Measurements from ENCODE around the gene PLCB1.

PLCB1 gene

GRCh38 chr20:8128291-8129060 lies 3.6 kb upstream of the PLCB1 start:
- peaks cover 13% of the 10 kb centered on the region for H3K4me1 ChIP-seq
- H3K9ac ChIP-seq: no peak overlapping the region
- H3K27ac ChIP-seq: no peak overlapping the region
- TF ChIP-seq Cebpa-rat (IDR thresholded peaks at IDR 0.05): no peak
- no peak overlapping the region for H3K4me2 ChIP-seq
- H3K27me3 ChIP-seq: peaks cover 7% of the 10 kb centered on the region; the same call in 1 of the 2 replicates
- H4K20me1 ChIP-seq: no peaks in the 10 kb centered on the region
- no peaks in the 10 kb centered on the region for H3K9me3 ChIP-seq
- H3K4me3 ChIP-seq: no peak overlapping the region
- no peaks in the 10 kb centered on the region for H3K36me3 ChIP-seq

- H3K4me2 ChIP-seq: no peak overlapping the region
- no peaks in the 10 kb centered on the region for H4K20me1 ChIP-seq
- no peak for TF ChIP-seq Cebpa-rat (IDR thresholded peaks at IDR 0.05)
- H3K9ac ChIP-seq: no peak overlapping the region
- peaks cover 9% of the 10 kb centered on the region; the same call in 1 of the 2 replicates for H3K27me3 ChIP-seq
- no peaks in the 10 kb centered on the region for H3K9me3 ChIP-seq
- H3K4me1 ChIP-seq: peaks cover 22% of the 10 kb centered on the region
- H3K4me3 ChIP-seq: no peak overlapping the region
- no peak overlapping the region for H3K27ac ChIP-seq
- no peaks in the 10 kb centered on the region for H3K36me3 ChIP-seq
These were observed 2.7 kb upstream of the PLCB1 start for GRCh38 chr20:8129211-8129976.

- no peak overlapping the region for H3K27ac ChIP-seq
- no peaks in the 10 kb centered on the region for H3K36me3 ChIP-seq
- peak overlapping the region; percentile 90; the same call in 1 of the 2 replicates for H3K4me3 ChIP-seq
- no peaks in the 10 kb centered on the region for H3K9me3 ChIP-seq
- H4K20me1 ChIP-seq: no peaks in the 10 kb centered on the region
- H3K4me1 ChIP-seq: peaks cover 28% of the 10 kb centered on the region
- no peak overlapping the region; the same call in 1 of the 2 replicates for H3K9ac ChIP-seq
- peaks cover 9% of the 10 kb centered on the region; the same call in 1 of the 2 replicates for H3K27me3 ChIP-seq
- no peak for TF ChIP-seq Cebpa-rat (IDR thresholded peaks at IDR 0.05)
- peak overlapping the region; percentile 76 for H3K4me2 ChIP-seq
These were observed 1.1 kb upstream of the PLCB1 start for GRCh38 chr20:8130840-8131526.

GRCh38 chr20:8132484-8133309 lies 631 bp downstream of the PLCB1 start:
- peak overlapping the region; percentile 90 for H3K4me3 ChIP-seq
- TF ChIP-seq Cebpa-rat (IDR thresholded peaks at IDR 0.05): no peak

GRCh38 chr20:8133310-8133768 lies 1.3 kb downstream of the PLCB1 start:
- H3K4me2 ChIP-seq: peak overlapping the region; percentile 91
- no peaks in the 10 kb centered on the region for H3K36me3 ChIP-seq
- H3K27me3 ChIP-seq: peaks cover 9% of the 10 kb centered on the region; the same call in 1 of the 2 replicates
- H3K9ac ChIP-seq: peak overlapping the region; percentile 82
- H3K4me3 ChIP-seq: peak overlapping the region; percentile 90
- no peaks in the 10 kb centered on the region for H3K9me3 ChIP-seq
- H3K27ac ChIP-seq: no peak overlapping the region
- H3K4me1 ChIP-seq: peaks cover 22% of the 10 kb centered on the region
- no peaks in the 10 kb centered on the region for H4K20me1 ChIP-seq
- TF ChIP-seq Cebpa-rat (IDR thresholded peaks at IDR 0.05): no peak

More at GRCh38 chr20:8132484-8133309, 631 bp downstream of the PLCB1 start:
- H3K36me3 ChIP-seq: no peaks in the 10 kb centered on the region
- peak overlapping the region; percentile 77 for H3K27ac ChIP-seq
- peaks cover 26% of the 10 kb centered on the region for H3K4me1 ChIP-seq
- H3K9ac ChIP-seq: peak overlapping the region; percentile 82
- H3K9me3 ChIP-seq: no peaks in the 10 kb centered on the region
- H3K27me3 ChIP-seq: peaks cover 9% of the 10 kb centered on the region; the same call in 1 of the 2 replicates
- H4K20me1 ChIP-seq: no peaks in the 10 kb centered on the region
- H3K4me2 ChIP-seq: peak overlapping the region; percentile 91

- Histone ChIP-seq H3K36me3 (no peaks in the 10 kb centered on the region), H3K4me3 (peak overlapping the region; percentile 90), H3K4me1 (peaks cover 22% of the 10 kb centered on the region), H3K27ac (no peak overlapping the region), H3K9me3 (no peaks in the 10 kb centered on the region), H3K9ac (peak overlapping the region; percentile 82; the same call in 1 of the 2 replicates), H3K4me2 (peak overlapping the region; percentile 91), H3K27me3 (peaks cover 9% of the 10 kb centered on the region; the same call in 1 of the 2 replicates), H4K20me1 (no peaks in the 10 kb centered on the region)
- TF ChIP-seq Cebpa-rat (IDR thresholded peaks at IDR 0.05): no peak
These were observed 1.9 kb downstream of the PLCB1 start for GRCh38 chr20:8133851-8134451.

- Histone ChIP-seq H3K27ac (no peak overlapping the region), H3K9ac (no peak overlapping the region), H3K9me3 (no peaks in the 10 kb centered on the region), H4K20me1 (no peaks in the 10 kb centered on the region), H3K4me3 (no peak overlapping the region), H3K4me2 (no peak overlapping the region), H3K36me3 (peaks cover 20% of the 10 kb centered on the region; the same call in 1 of the 2 replicates), H3K4me1 (peaks cover 16% of the 10 kb centered on the region), H3K27me3 (no peaks in the 10 kb centered on the region)
- no peak for TF ChIP-seq Cebpa-rat (IDR thresholded peaks at IDR 0.05)
These were observed 7.8 kb downstream of the PLCB1 start for GRCh38 chr20:8139899-8140298.

DNA sequence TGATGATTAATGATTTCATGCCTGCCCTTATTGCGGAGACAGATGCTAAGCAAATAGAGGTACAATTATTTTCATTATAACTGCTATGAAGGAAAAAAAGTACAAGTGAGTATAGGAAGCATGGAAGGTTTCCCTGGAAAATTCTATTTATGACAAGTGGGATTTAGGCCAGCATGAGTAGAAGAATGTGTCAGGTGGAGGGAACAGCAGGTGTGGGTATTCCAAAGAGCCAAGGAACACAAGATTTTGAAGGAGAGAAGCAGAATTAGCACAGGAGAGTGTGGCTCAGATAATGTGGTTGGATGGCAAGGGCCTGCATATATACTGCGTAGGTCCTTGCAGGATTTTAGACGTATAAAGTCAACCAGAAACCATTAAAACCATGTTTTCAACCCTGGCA lies 11.4 kb downstream of the PLCB1 start:
- Histone ChIP-seq H4K20me1 (no peaks in the 10 kb centered on the region), H3K4me3 (no peak overlapping the region), H3K36me3 (peaks cover 20% of the 10 kb centered on the region; the same call in 1 of the 2 replicates), H3K4me1 (peaks cover 44% of the 10 kb centered on the region), H3K27ac (no peak overlapping the region), H3K9ac (no peak overlapping the region), H3K27me3 (no peaks in the 10 kb centered on the region), H3K4me2 (no peak overlapping the region), H3K9me3 (no peaks in the 10 kb centered on the region)
- no peak for TF ChIP-seq Cebpa-rat (IDR thresholded peaks at IDR 0.05)
